Calu3 (cell line): Measurements from ENCODE around the gene ZNF414. TPM values are rescaled to one million over a fixed set of nuclear protein-coding genes. Genes with fewer than 3 reads are reported as not detected.

Experiments
- BruUV-seq: library from RNA; stranded (reverse); fragments of 400-500 nt; replicated peaks from 2 replicates; lab custom pipeline; 2021; lab: Mats Ljungman, UMichigan
- CTCF ChIA-PET: fragments of 300-600 bp; sonication (Branson Sonifier 250); formaldehyde crosslinking; loops from one replicate; lab custom pipeline; 2022; ENCODE audit warnings: antibody characterized with exemption; lab: Charles Lee
- DNase-seq: peaks from one replicate; pipeline ENCODE4 v3.0.0; 2022
- H3K27ac Mint-ChIP-seq: one replicate; pipeline ENCODE4 v1.8.0; 2022; ENCODE audit warnings: mixed read lengths; ENCODE audit not compliant: unreplicated experiment
- H3K27me3 Mint-ChIP-seq: one replicate; pipeline ENCODE4 v1.8.0; 2022; ENCODE audit warnings: mixed read lengths; ENCODE audit not compliant: unreplicated experiment
- H3K36me3 Mint-ChIP-seq: one replicate; pipeline ENCODE4 v1.8.0; 2022; ENCODE audit warnings: mild to moderate bottlenecking, moderate library complexity, mixed read lengths; ENCODE audit not compliant: insufficient read depth, unreplicated experiment
- H3K4me1 Mint-ChIP-seq: one replicate; pipeline ENCODE4 v1.8.0; 2022; ENCODE audit warnings: mild to moderate bottlenecking, low read depth, mixed read lengths; ENCODE audit not compliant: unreplicated experiment
- H3K4me3 Mint-ChIP-seq: one replicate; pipeline ENCODE4 v1.8.0; 2022; ENCODE audit warnings: mild to moderate bottlenecking, low read depth, moderate library complexity, mixed read lengths; ENCODE audit not compliant: unreplicated experiment
- H3K9me3 Mint-ChIP-seq: one replicate; pipeline ENCODE4 v1.8.0; 2022; ENCODE audit warnings: low read depth, mixed read lengths; ENCODE audit not compliant: unreplicated experiment
- CTCF ChIP-seq: fragments of 200-600 bp; IDR thresholded peaks from one replicate; pipeline ENCODE4 v1.8.0; 2022; ENCODE audit warnings: antibody characterized with exemption; ENCODE audit not compliant: unreplicated experiment
- intact Hi-C: fragments of 100-400 bp; cut with micrococcal nuclease; formaldehyde crosslinking; loops from one replicate; pipeline ENCODE4 v1.10.0; 2022; ENCODE audit not compliant: unreplicated experiment
- total RNA-seq: library from RNA; stranded (reverse); gene quantifications from 2 replicates; pipeline ENCODE4 v1.2.3, GENCODE V29; 2022

ZNF414 gene
- total RNA-seq, 1 experiment from 2014 or later, result 8.7 TPM

DNA sequence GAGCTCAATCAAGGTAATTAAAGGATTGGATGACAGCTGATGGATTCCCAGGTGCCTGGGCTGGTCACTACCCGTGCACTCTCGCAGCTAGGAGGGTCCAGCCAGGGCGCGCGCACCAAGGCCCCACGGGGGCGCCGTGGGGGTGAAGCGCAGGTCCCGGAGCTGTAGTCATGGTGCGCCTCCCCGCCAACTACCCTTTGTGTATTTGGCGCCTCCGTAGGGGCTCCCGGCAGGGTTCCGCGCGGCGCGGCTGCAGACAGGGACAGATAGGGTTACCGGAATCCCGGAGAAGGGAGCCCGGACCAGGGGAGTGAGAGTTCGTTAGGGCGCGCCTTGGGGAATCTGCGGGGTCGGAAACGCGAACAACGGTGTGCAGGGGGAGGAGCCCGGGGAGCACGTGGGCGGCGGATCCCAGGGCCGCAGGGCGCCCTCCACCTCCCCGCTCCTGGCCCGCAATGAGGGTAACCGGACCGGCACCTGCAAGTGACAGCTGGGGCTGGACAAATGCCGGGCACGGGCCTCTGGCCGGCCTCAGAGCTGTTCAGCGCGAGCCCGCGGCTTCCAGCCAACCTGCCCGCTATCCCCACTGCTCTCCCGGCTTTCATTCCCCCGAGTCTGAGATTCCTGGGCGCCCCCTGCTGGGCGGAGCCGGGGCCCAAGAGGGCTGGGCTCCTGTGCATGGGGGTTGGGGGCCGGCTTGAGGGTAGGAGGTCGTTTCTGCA is 8.1 kb downstream of the ZNF414 start:
- Mint-ChIP-seq H3K36me3 (peaks cover 18% of the 10 kb centered on the region), H3K27me3 (no peaks in the 10 kb centered on the region), H3K4me1 (no peaks in the 10 kb centered on the region), H3K9me3 (no peaks in the 10 kb centered on the region), H3K4me3 (peak overlapping the region; percentile 91), H3K27ac (no peak overlapping the region)
- CTCF ChIA-PET, result interaction anchor here (0.6 to 1.5 kb wide), 5 partner anchors 8 to 158 kb away, joined by 3 to 10 read pairs (median 4); partner anchors contain the start of gene ZNF414
- TF ChIP-seq CTCF, result peak; percentile 82
- intact Hi-C loops, result loop anchor here (2.0 kb wide), 2 partner anchors 25 to 151 kb away; no protein-coding TSS in a partner anchor
- DNase-seq, result peak; percentile 86
- no TSS peak for BruUV-seq

DNA sequence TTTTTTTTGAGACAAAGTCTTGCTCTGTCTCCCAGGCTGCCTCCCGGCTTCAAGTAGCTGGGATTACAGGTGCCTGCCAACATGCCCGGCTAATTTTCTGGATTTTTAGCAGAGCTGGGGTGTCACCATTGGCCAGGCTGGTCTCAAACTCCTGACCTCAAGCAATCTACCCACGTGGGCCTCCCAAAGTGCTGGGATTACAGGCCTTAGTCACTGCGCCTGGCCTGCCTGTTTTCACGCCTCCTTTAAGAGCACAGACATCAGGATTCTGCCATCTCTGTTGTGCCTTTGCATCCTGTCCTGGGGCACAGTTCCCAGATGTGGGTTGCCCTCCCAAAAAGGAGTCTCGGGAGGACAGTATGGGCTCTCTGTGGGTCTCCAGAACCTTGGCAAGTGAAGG is 9.0 kb downstream of the ZNF414 start:
- no TSS peak for BruUV-seq
- intact Hi-C loops, result no loop called here
- H3K36me3 Mint-ChIP-seq, result peaks cover 22% of the 10 kb centered on the region
- H3K27me3 Mint-ChIP-seq, result no peaks in the 10 kb centered on the region
- no peak for DNase-seq
- CTCF ChIA-PET, result interaction anchor here (1.0 to 1.5 kb wide), 3 partner anchors 9 to 157 kb away, joined by 4 to 10 read pairs (median 6); partner anchors contain the start of gene ZNF414
- H3K4me1 Mint-ChIP-seq, result no peaks in the 10 kb centered on the region
- H3K9me3 Mint-ChIP-seq, result no peaks in the 10 kb centered on the region
- peak overlapping the region; percentile 91 for H3K4me3 Mint-ChIP-seq
- H3K27ac Mint-ChIP-seq, result no peak overlapping the region
- no peak for TF ChIP-seq CTCF

DNA sequence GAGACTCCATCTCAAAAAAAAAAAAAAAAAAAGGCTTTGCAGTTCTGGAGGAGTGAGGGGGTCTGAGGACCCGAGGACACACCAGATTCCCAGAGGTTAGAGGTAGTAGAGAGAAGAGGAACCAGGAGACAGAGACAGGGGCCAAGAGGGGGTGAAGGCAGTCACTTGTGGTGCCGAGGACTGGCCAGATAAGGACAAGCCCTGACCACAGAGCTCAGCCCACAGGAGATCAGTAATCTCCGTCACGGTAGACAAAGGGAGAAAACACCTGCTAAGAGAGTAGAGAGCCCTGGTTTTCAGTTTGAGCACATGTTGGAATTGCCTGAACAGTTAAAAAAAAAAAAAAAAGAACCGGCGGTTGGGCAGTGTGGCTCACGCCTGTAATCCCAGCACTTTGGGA is 9.8 kb downstream of the ZNF414 start:
- CTCF ChIA-PET, result no interaction called here
- Mint-ChIP-seq H3K4me3 (no peak overlapping the region), H3K36me3 (peaks cover 22% of the 10 kb centered on the region), H3K27me3 (no peaks in the 10 kb centered on the region), H3K4me1 (no peaks in the 10 kb centered on the region), H3K9me3 (no peaks in the 10 kb centered on the region), H3K27ac (no peak overlapping the region)
- intact Hi-C loops, result no loop called here
- DNase-seq, result no peak
- no TSS peak for BruUV-seq
- TF ChIP-seq CTCF, result no peak

- CTCF ChIA-PET, result no interaction called here
- intact Hi-C loops, result no loop called here
- no peak for TF ChIP-seq CTCF
Measured at GRCh38 chr19:8503510-8503909, 10.5 kb downstream of the ZNF414 start.

More at GRCh38 chr19:8503510-8503909, 10.5 kb downstream of the ZNF414 start:
- DNase-seq, result no peak
- no peak overlapping the region for H3K27ac Mint-ChIP-seq
- no peak overlapping the region for H3K4me3 Mint-ChIP-seq
- BruUV-seq, result no TSS peak
- H3K9me3 Mint-ChIP-seq, result no peaks in the 10 kb centered on the region
- no peaks in the 10 kb centered on the region for H3K27me3 Mint-ChIP-seq
- H3K36me3 Mint-ChIP-seq, result peaks cover 22% of the 10 kb centered on the region
- no peaks in the 10 kb centered on the region for H3K4me1 Mint-ChIP-seq
